ENCODE measurements around the gene MED9. TPM values are rescaled to one million over a fixed set of nuclear protein-coding genes. Genes with fewer than 3 reads are reported as not detected.

MED9 gene
- total and polyA plus RNA-seq, 2 of the 8 experiments (the other 6 are each of a cell fraction or from before 2014, with no cell fraction given), result 15.8 to 19.7 TPM

GRCh38 chr17:17496189-17497064, 19.6 kb downstream of the MED9 start, which contains the start of gene RASD1 (continued):
- TF ChIP-seq ZNF274 (IDR thresholded peaks at IDR 0.05; ENCODE audit: borderline replicate concordance, extremely low read depth, low read length) (no peak), HDAC2 (IDR thresholded peaks at IDR 0.05; ENCODE audit: borderline replicate concordance in 1 of 2, low read depth in 2 of 2, low read length in 2 of 2) (no peak), JUND (IDR thresholded peaks at IDR 0.05; ENCODE audit: low read length) (no peak), TAF1 (IDR thresholded peaks at IDR 0.05; ENCODE audit: low read depth, low read length) (peak; percentile 92), CHD2 (IDR thresholded peaks at IDR 0.05; ENCODE audit: low read length) (no peak), SP1 (IDR thresholded peaks at IDR 0.05; ENCODE audit: low read depth, low read length) (no peak), KDM5A (IDR thresholded peaks at IDR 0.05; ENCODE audit: low read length) (no peak), TBP (IDR thresholded peaks at IDR 0.05; ENCODE audit: low read depth, low read length) (peak; percentile 95), EP300 (IDR thresholded peaks at IDR 0.05; ENCODE audit: borderline replicate concordance in 1 of 2, low read depth in 2 of 2, low read length in 2 of 2) (peak in 1 of 2 experiments; percentile 70; a peak in 1 of 3 replicates), CBX5 (IDR thresholded peaks at IDR 0.05; ENCODE audit: low read depth, low read length) (no peak)
